OCI-LY7 (cell line): ENCODE measurements around the gene PAK6.
A peak's percentile ranks its signal among the peaks of the same experiment; 100 is the strongest.

ENCODE experiments used
- EZH2phosphoT487 ChIP-seq: fragments of 200-600 bp; sonication (generic); IDR thresholded peaks from 2 replicates; pipeline ENCODE4 v1.6.1; 2018; ENCODE audit warnings: low read depth, borderline replicate concordance, mild to moderate bottlenecking, mixed run types, antibody characterized with exemption, low read length, moderate library complexity, mixed read lengths
- TF ChIP-seq, protein P1 (sequence below): fragments of 200-600 bp; sonication (generic); conservative IDR thresholded peaks from 2 replicates; pipeline ENCODE4 v1.5.1; 2014; ENCODE audit warnings: mild to moderate bottlenecking, antibody characterized with exemption, low read length, moderate library complexity, mixed read lengths

DNA sequence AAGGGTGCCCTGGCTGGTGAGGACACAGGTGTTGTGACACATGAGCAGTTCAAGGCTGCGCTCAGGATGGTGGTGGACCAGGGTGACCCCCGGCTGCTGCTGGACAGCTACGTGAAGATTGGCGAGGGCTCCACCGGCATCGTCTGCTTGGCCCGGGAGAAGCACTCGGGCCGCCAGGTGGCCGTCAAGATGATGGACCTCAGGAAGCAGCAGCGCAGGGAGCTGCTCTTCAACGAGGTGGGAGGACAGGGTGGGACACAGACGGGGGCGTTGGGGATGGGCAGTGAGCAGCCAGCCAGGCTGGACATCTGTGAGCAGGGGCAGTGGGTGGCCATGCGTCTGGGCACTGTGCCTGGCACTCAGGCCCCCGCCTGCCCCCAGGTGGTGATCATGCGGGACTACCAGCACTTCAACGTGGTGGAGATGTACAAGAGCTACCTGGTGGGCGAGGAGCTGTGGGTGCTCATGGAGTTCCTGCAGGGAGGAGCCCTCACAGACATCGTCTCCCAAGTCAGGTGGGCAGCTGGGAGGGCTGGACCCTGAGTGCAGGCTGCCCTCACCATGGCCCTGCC lies 33.7 kb downstream of the PAK6 start:
- TF ChIP-seq, protein P1, sequence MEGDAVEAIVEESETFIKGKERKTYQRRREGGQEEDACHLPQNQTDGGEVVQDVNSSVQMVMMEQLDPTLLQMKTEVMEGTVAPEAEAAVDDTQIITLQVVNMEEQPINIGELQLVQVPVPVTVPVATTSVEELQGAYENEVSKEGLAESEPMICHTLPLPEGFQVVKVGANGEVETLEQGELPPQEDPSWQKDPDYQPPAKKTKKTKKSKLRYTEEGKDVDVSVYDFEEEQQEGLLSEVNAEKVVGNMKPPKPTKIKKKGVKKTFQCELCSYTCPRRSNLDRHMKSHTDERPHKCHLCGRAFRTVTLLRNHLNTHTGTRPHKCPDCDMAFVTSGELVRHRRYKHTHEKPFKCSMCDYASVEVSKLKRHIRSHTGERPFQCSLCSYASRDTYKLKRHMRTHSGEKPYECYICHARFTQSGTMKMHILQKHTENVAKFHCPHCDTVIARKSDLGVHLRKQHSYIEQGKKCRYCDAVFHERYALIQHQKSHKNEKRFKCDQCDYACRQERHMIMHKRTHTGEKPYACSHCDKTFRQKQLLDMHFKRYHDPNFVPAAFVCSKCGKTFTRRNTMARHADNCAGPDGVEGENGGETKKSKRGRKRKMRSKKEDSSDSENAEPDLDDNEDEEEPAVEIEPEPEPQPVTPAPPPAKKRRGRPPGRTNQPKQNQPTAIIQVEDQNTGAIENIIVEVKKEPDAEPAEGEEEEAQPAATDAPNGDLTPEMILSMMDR: peak; percentile 58
- TF ChIP-seq EZH2phosphoT487: no peak
